DMS114 treated with DMSO at 0.1 percent for 48 hours (cell line): ENCODE data around the gene OSGEP.
"Not testable (repeated sequence)": the region's sequence is repeated elsewhere in the genome, so short reads cannot be mapped to it uniquely, and the experiment has no call there.

ENCODE experiments used
- DNase-seq: peaks from one replicate; lab custom pipeline; 2025; ENCODE audit not compliant: unreplicated experiment; lab: John Stamatoyannopoulos, UW

Gene OSGEP

DNA sequence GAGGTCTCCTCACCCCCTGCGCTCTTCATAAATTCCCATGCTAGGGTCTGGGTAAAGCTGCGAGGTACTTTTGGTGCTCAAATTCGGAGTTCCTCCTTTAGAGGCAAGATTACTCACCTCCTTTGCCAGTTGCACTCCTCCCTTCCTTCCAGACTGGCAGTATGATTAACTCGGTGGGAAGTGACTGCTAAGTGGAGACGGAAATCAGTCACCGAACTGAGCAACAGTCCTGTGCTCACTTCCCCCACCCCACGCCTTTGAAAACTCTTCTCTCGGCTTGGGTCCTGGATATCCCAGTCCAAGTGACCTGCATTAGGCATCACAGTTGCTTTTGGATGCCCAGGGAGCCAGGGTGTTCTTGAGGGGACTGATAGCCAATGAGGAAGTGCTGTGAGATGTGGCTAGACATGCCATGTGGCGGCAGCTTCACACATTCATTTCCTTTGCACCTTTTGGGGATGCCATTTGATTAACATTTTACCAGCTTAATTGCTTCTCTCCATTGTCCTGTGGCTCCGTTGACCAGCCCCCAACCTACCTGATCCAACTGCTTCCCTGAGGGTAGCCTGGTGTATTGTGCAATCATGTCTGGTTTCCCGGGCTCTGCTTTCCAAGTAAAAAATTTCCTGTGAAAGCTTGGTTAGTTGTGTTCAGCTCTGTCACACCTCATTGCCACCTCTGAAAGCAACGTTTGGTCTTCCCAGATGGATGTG is 15.4 kb upstream of the OSGEP start:
- DNase-seq: no peak

DNA sequence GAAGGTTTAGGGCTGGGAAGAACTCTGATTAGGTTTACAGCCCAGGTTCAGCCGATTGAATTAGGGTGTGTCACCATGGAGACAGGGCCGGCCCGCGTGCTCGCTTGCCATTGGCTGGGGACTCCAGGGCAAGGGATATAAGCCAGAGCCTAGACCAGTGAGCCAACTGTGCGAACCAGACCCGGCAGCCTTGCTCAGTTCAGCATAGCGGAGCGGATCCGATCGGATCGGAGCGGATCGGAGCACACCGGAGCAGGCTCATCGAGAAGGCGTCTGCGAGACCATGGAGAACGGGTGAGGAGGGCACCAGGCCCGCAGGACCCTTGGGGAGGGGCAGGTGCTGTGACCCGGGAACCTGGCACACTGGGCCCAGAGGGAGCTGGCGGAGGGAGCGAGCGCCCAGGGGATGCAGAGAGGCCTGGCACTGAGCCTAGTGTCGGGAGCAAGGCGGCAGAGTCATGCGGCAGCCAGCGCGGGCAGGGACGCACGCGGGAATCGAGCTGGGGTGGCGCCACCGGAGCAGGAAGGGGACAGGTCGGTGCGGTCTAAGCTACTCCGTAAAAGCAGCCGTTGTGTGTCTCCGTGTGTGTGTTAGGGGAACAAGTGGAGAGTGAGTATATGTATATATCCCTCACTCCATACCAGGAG is 14.8 kb upstream of the OSGEP start, which contains the start of gene PNP:
TSS of gene PNP (plus strand) at position 165 of the 648 bp plus-strand sequence. CDS start at position 284, 119 bp downstream.
- DNase-seq: peak; percentile 67

DNA sequence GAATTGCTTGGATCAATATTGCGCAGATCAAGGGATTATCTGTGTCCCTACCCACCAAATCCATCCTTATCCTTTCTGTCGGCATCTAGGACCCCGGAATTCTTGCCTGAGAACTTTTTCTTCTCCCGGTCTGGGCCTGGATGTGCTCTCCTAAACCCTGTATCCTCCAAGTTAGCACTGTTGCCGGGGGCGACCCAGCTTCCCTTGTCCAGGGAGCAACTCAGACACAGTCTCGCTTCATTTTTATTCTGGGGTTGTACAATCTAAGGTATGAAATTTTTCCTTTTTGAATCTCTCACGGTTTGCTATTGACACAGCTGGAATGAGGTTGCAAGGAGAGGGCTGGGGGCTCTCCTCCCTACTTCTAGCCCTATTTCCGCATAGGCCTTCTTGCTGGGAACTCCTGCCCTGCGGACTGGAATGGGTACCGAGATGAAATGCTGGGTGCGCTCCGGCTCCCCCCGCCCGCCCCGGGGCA is 14.2 kb upstream of the OSGEP start:
- DNase-seq: no peak

DNA sequence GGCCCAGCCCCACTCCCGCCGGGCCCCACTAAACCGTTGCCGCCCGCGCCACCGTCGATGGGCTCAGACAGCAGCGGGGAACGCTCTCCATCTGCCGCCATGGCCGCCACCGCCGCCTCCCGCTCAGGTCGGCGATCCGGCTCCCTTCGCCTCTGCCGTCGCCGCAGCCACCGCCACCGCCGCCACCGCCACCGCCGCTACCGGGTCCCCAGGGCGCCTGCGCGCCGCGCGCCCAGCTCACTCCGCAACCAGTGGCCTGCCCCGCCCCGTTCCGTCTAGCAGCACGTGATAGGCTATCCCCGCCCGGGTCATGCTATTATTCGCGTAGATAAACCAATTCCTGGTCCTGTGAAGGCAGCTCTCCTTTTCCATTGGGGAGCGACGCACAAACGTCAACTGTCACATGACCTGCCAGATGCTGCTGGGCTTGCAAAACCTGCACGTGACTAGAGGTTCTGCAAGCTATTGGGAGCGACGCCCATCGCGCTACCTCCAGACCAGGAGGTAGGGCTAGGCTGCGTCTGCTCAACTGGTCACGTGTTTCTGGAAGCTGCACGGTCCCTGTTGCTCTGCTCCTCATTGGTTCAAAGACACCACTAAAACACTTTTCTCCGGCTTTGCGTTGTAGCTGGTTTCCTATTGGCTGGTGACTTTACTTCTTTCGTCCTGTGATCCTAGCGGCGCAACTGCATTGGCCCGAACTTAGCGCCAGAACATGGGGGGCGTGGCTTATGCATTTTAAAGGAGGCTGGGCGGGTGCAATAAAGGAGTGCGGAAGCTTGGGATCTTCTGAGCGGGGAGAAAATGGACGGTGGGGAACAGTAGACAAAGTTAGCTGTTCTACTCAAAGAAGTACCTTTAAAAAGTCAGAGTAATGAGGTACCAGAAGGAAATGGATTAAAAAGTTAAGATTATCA is 6.9 kb upstream of the OSGEP start, which contains the start of gene PIP4P1:
TSS of gene PIP4P1 (minus strand) at position 210 of the 917 bp plus-strand sequence. CDS start at position 101, 109 bp downstream.
- peak; percentile 99 for DNase-seq

DNA sequence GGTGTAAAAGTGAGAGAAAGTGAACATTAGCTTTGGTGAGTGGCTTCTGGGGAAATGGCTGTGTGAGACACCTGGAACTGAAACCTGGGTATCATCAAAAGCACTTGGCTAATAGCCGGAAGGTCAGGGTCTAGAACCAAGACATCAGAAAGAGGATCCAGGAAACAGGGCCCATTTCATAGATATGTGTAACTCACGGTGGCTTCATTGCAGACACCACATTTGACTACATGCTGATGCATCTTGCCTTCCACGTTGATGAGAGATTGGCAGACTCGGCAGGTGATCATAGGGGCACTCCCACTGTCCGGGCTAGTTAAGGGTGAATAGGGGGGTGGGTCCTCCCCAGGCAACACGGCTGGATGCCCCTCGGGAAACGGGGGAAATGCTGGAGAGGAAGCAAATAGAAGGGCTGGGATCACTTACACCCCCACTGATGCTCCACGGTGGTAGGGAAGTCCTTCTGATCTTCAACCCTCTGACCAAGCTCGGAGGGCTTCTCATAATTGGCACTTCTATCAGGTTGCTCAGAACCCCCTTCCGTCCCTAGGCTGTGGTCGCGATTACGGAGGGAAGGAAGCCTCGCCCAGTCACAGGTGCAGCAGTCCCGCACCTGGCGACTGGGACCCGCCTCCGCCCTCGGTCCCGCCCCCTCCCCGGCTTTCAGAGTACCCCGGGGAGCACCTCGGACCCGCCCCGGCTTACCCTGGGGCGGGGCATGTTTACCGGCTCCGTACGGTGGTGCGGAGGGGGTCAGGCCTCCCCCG is 6.0 kb upstream of the OSGEP start:
- no peak for DNase-seq

DNA sequence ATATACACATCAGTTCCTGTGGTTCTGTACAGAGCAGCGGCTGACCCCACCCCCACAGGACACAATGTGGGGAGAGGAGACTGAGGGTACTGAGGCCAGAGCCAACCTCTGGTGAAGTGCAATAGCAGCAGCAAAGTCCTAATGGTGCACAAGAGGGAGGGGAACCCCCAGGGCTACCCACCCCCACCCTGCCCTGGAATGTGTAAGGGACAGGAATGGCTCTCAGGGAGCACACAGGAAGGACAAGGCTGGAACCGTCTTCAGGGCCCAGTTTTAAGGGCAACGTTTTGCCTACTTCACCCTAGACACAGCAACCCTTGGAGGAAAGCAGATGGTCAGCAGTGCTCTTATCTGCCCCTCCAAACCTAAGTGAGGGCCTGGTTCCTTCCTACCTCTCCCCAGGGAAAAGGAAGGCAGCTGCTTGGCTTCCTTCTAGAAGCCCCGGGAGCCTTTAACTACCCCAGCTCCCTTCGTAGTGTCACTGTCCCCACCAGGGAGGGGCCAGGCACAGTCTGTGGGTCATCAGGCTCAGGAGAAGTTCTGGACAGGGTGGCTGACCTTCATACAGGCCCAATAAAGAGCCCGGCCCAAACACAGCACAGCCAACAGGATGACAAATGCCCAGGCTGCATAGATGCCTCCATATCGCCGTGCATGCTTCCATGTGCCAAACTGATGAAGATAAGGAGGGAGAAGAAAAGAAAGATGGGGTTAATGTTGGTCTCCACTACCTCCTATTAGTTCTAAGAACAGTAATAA is 3.6 kb upstream of the OSGEP start:
- no peak for DNase-seq

DNA sequence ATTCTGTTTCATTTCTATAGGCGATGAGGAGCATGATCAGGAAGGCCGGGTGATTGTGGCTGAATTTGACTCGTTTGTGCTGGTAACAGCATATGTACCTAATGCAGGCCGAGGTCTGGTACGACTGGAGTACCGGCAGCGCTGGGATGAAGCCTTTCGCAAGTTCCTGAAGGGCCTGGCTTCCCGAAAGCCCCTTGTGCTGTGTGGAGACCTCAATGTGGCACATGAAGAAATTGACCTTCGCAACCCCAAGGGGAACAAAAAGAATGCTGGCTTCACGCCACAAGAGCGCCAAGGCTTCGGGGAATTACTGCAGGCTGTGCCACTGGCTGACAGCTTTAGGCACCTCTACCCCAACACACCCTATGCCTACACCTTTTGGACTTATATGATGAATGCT is 2.4 kb upstream of the OSGEP start:
- no peak for DNase-seq

DNA sequence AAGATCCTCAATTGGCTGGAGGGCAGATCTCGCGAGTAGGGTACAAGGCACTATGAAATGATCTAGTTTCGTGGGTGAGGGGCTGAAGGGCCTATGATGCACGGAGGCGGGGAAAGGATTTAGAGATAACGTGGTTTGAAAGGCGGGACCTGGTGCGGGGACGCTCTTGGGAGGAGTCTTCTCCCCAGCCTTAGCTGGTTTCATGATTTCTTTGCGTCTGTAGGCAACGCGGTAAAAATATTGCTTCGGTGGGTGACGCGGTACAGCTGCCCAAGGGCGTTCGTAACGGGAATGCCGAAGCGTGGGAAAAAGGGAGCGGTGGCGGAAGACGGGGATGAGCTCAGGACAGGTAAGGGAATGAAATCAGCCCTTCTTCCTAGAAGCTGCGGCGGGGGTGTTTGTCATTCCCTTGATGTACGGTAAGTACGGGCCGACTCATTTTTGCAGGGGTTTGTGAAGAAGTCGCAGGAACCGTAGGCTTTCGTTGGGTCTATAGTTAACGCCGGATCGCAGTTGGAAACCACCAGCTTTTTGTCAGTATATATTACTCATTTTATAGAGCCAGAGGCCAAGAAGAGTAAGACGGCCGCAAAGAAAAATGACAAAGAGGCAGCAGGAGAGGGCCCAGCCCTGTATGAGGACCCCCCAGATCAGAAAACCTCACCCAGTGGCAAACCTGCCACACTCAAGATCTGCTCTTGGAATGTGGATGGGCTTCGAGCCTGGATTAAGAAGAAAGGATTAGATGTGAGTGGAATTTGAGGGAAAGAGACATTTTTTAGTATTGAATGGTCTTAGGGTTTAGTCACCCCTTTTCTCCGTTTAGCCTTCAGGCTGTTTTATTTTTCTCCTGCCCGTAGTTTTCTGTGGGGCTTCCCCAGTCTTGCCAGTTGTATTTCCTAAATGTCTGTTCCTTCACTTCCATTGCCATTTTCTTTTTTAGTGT is 1.0 kb upstream of the OSGEP start:
- peak; percentile 92 for DNase-seq

DNA sequence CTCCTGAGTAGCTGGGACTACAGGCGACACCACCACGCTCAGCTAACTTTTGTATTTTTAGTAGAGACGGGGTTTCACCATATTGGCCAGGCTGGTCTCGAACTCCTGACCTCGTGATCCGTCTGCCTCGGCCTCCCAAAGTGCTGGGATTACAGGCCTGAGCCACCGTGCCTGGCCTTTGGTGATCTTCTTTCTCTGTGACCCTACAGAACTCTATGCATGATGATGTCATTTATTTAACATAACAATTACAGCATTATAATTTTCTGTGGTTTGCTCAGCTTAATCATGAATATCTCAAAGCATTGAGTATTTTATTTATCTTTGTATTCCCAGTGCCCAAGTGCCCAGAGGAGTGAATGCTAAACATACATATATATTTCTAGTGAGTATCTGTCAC is 1.8 kb downstream of the OSGEP start:
- DNase-seq: not testable (repeated sequence)

DNA sequence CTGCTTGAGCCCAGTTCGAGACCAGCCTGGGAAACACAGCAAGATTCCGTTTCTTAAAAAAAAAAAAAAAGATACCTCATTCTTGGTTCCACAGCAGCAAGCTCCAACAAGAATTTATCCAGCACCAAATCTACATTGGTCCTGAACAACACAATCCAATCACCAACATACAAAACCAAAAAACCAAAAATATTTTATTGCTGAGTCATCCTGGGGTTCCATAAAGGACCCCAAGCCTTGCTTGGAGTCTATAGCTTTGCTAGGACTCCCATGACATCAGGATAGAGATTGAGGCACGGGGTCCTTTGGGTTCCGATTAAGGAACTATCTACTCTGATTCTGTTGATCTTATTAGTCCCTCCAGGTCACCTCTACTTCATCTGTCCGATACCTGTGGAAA is 7.7 kb downstream of the OSGEP start:
- no peak for DNase-seq

DNA sequence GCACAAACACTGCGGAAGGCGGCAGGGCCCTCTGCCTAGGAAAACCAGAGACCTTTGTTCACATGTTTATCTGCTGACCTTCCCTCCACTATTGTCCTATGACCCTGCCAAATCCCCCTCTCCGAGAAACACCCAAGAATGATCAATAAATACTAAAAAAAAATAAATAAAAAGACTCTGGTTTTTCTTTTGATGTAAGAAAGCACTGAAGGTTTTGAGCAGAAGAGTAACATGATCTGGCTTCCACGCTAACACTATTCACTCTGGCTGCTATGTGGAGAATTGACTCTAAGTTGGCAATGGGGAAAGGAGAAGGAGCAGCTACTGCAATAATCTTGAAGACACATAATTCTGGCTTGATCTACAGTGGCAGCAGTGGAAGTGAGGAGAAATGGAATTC is 11.0 kb downstream of the OSGEP start:
- DNase-seq: not testable (repeated sequence)

DNA sequence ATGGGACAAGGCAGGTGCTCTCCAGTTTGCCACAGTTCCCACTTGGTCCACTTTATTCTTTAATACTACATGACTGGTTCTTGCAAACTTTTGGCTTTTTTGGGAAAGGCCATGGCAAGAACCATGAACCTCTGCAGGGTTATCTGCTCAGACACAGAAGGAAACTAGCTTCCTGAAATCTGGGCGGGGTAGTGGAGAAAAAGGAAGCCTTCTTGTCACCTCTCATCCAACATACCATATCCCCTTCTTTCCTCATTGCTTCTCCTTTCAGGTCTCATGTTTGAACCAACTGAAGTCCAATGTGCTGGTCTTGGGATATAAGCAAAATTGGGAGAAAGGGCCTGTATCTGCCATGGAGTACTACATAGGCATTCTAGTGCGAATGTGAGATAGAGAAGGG is 13.2 kb downstream of the OSGEP start:
- no peak for DNase-seq

DNA sequence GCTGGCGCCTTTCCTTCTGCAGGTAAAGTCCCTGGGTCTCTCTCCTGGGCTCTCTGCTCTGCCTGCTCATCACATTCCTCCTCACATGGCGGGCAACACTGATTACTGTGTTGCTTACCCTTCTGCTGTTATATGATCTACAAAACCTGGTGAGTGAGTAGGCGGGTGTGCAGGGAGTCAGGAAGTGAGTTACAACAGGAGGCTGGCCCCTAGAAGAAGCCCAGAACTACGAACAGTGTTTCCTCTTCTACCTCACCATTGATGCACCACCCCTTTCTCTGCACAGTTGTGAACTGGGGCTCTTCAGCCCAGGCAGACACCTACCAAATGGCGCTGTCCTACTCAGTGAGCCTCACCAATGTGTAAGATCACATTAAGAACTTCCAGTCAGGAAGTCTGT is 13.7 kb downstream of the OSGEP start:
- DNase-seq: no peak

DNA sequence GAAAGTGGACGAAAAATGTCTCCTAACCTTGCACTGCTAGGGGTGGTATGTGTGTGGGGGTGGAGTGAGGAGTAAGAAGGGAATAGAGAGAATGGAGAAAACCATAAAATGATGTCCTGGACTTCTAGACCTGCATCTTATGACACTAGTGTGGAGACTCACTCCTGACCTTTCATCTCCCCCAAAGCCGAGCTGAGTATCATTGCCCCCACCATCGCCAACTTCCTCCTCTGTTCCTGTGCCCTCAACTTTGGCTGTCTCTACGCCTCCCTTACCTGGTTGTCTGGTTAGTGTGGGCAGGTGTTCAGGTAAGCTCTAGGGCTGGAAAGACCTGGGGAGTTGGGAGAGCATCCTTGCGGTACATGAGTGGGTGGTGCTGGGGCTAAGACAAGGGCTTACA is 14.1 kb downstream of the OSGEP start:
- no peak for DNase-seq

DNA sequence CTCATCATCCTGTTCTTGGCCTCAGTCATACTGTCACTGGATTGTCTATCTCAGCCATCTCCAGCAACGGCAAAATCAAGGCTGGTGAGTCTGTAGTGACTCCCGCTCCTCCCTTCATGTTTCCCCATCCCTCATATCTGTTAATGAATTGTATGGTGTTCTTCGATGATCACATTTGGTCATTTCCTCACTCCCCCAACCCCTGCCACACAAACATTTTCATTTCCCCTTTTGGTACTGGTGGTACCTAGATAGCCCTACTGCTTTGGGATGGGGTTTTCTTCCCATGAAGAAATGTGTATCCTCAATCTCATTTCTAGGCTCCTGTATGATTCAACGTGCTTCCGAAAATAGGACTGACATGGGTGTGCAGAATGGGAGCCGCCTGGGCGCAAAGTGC is 15.9 kb downstream of the OSGEP start:
- no peak for DNase-seq

DNA sequence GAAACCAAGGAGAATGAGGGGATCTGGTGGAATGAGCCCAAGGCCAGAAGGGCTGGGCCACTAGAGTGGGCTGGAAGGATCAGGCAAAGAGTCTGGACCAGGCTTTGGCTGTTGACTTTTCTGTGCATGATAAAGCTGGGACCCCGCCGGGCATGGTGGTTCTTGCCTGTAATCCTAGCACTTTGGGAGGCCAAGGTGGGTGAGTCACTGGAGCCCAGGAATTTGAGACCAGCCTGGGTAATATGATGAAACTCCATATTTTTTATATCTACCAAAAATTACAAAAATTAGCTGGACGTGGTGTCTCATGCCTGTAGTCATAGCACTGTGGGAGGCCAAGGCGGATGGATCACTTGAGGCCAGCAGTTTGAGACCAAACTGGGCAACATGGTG is 18.3 kb downstream of the OSGEP start:
- no peak for DNase-seq

DNA sequence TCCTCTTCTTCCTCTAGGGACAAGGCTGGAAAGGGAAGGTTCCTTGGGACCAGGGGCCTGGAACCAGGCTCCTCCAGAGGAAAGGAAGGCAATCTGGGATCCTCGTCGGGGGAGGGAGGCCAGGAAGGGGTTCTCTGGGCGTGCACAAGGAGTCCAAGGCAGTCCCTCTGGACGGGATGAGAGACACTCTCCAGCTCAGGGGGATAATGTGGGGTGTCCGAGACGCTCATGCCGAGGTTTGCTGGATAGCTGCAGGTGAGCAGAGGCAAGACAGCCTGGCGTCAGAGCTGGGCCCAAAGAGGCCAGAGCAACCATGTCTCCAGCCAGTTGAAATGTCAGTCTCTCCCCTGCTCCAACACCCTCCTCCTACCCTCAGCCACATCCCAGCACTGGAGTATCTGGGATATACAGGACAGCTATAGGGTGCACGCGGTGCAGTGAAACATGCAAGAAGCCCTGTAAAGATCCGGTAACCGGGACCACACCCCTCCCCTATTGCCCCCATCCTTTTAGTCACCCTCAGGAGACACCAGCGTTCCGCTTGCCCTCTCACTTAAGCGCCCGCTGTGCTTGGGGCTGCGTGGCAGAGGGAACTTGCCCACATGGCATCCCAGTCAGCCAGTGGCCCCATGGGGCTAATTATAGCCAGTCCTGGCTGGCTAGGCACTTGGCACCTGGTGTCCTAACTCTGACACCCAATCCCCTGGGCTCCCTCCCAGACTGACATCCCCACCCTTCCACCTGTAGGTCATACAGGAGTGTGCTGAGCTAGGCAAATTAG is 18.8 kb downstream of the OSGEP start, which contains the start of gene KLHL33:
TSS of gene KLHL33 (minus strand) at position 585 of the 781 bp plus-strand sequence. CDS start at position 230, 355 bp downstream.
- no peak for DNase-seq
